Skeletal muscle tissue (tissue), 4 donors: Measurements from ENCODE around the gene PRLR. TPM values are rescaled to one million over a fixed set of nuclear protein-coding genes. Genes with fewer than 3 reads are reported as not detected.

Experiments used
- H3K27ac ChIP-seq: one replicate; pipeline ENCODE4 v1.7.0; 2013; ENCODE audit warnings: mild to moderate bottlenecking, low read depth, low read length, inconsistent platforms
- H3K27me3 ChIP-seq, 3 donors: one replicate each; pipeline ENCODE4 v1.7.0; 2013; ENCODE audit warnings: low read length in 3 of 3; ENCODE audit not compliant: control insufficient read depth in 3 of 3, insufficient read depth in 3 of 3
- H3K36me3 ChIP-seq, 3 donors: one replicate each; pipeline ENCODE4 v1.7.0; 2013; ENCODE audit warnings: low read length in 3 of 3; ENCODE audit not compliant: control insufficient read depth in 3 of 3, insufficient read depth in 3 of 3
- H3K4me1 ChIP-seq, 3 donors: one replicate each; pipeline ENCODE4 v1.7.0; 2013; ENCODE audit warnings: low read length in 3 of 3, mild to moderate bottlenecking in 3 of 3; ENCODE audit not compliant: control insufficient read depth in 3 of 3, insufficient read depth in 3 of 3
- H3K4me3 ChIP-seq, 3 donors: one replicate each; pipeline ENCODE4 v1.7.0; 2013; ENCODE audit warnings: low read length in 3 of 3
- H3K9ac ChIP-seq, 3 donors: one replicate each; pipeline ENCODE4 v1.7.0; 2013; ENCODE audit warnings: low read length in 3 of 3, mild to moderate bottlenecking in 3 of 3, moderate library complexity in 2 of 3, low read depth in 1 of 3
- H3K9me3 ChIP-seq, 3 donors: one replicate each; pipeline ENCODE4 v1.7.0; 2013; ENCODE audit warnings: low read length in 3 of 3; ENCODE audit not compliant: control insufficient read depth in 3 of 3
- total RNA-seq: library from RNA; depleted of rRNA; stranded (reverse); fragments of >200 nt; gene quantifications from one replicate; pipeline ENCODE4 v1.2.3, GENCODE V29; 2014
- donor health status: Osteomylitis.

The PRLR gene
- total RNA-seq, 1 donor from 2014 or later, result 0.52 TPM

DNA sequence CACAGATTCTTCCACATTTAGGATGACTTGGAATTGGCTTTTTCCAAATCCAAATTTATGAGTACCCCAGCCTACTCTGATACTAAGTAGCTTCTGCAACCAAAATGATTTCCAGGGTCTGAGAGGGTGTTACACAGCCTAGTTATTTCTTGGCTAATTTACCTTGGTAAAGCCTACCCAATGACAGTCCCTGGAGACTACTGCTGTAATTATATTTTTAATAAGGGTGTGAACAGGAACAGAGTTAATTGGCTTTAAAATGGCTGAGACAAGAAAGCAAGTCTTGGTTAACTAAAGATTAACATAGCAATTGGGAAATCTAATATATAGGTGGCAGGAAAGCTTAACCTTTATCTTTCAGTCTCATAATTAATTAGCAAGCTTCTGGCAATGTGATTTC is 9.3 kb downstream of the PRLR start:
- no peaks in the 10 kb centered on the region for H3K4me1 ChIP-seq
- no peak overlapping the region for H3K27ac ChIP-seq
- H3K9ac ChIP-seq, result no peak overlapping the region
- H3K36me3 ChIP-seq, result no peaks in the 10 kb centered on the region
- H3K9me3 ChIP-seq, result no peaks in the 10 kb centered on the region
- H3K4me3 ChIP-seq, result no peak overlapping the region
- H3K27me3 ChIP-seq, result no peaks in the 10 kb centered on the region

DNA sequence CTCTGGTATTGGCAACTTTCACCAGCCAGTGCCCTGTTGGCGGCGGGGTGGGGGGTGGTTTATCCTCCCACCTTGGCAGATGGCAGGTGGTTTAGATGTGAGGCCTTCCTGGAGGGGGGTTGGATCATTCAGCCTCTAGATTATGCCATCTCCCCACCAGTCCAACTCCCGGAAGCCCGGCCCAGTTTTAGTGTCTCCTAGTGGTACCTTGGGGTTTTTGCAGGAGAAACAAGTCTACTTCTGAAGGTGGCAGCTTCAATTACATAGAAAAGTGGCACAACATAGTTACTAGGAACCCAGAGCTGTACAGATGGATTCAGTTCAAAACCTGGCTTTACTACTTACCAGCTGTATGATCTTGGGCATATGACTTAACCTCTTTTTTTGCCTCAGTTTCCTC is 11.3 kb downstream of the PRLR start:
- no peak overlapping the region for H3K27ac ChIP-seq
- H3K9ac ChIP-seq, result no peak overlapping the region
- no peaks in the 10 kb centered on the region for H3K4me1 ChIP-seq
- no peak overlapping the region for H3K4me3 ChIP-seq
- no peaks in the 10 kb centered on the region for H3K27me3 ChIP-seq
- no peaks in the 10 kb centered on the region for H3K36me3 ChIP-seq
- no peaks in the 10 kb centered on the region for H3K9me3 ChIP-seq

DNA sequence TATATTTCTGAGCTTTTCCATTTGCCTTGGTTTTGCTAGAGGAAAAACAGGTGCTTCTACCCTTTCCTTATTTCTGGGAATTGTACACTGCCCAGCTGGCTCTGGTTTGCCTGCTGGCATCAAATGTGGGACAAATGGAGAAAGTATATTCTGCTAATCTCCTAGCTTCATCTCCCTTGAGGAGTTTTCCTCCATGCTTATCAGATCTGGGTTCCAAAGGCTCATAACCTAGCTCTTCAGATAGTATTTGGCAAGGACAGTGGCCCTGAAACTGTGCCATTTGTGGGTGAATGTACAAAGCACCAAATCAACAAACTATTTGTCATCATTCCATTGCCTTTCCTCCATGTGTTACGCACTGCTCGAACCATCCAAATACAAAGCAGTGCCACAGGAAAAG is 16.2 kb downstream of the PRLR start:
- no peak overlapping the region for H3K9ac ChIP-seq
- H3K36me3 ChIP-seq, result no peaks in the 10 kb centered on the region
- H3K27ac ChIP-seq, result no peak overlapping the region
- no peak overlapping the region for H3K4me3 ChIP-seq
- no peaks in the 10 kb centered on the region for H3K4me1 ChIP-seq
- H3K9me3 ChIP-seq, result no peaks in the 10 kb centered on the region
- H3K27me3 ChIP-seq, result no peaks in the 10 kb centered on the region

DNA sequence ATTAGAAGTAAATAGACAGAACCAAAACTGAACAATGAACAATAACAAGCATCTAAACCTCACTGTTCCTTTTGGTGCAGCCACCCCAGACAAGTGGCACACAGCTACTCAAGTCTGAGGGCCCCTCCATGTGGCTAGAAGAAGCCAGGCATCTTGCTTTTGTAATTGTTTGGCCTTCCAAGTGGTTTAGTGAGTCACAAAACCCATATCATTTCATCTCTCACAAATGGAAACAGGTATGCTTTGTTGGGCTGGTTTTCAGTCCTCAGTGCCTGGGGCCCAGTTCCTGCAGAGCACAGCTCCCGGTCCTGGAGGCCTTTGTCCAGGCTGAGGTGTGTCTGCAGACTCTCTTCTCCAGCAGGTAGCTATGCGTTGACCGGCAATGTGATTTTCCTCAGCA is 16.7 kb downstream of the PRLR start:
- no peak overlapping the region for H3K27ac ChIP-seq
- no peaks in the 10 kb centered on the region for H3K4me1 ChIP-seq
- H3K4me3 ChIP-seq, result no peak overlapping the region
- H3K27me3 ChIP-seq, result no peaks in the 10 kb centered on the region
- H3K9ac ChIP-seq, result no peak overlapping the region
- no peaks in the 10 kb centered on the region for H3K9me3 ChIP-seq
- no peaks in the 10 kb centered on the region for H3K36me3 ChIP-seq

DNA sequence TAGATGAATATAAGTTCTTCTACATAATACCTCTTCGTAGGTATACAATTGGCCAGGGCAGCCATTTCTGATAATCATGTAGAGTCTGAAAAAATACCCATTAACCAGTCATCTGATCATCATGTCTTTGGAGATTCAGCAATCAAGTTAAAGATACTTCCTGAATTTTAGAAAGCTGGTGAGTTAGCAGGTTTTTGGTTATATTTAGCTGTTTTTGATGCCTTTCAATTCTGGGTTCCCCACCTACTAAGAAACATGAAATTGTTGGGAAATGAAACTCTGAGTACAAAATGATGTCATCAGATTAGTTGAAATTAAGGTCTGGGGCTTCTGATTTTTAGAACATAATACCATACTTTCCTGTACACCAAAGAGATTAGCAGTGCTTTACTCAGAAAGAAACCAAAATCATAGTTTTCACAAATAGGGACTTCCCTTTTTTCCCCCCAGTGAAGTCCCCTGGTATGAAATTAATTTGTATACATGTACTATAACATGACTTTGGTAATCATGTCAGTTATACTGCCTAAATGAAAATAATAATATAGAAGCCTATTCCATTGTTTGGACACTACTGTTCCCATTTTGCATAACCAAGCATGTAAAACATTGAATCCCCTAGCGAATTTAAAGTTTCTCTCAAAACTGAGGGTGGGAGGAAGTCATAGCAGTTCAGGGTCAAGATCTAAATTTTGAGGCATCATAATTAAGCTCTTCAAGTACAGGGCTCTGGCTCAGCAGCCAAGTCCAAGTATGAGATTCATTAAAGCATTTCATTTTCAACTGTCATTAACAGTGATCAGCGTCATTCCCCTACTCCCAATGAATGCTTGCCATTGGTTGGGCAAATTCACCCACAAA is 17.9 kb downstream of the PRLR start:
- Histone ChIP-seq H3K9me3 (no peaks in the 10 kb centered on the region), H3K36me3 (no peaks in the 10 kb centered on the region), H3K9ac (no peak overlapping the region), H3K27ac (no peak overlapping the region), H3K27me3 (no peaks in the 10 kb centered on the region), H3K4me1 (no peaks in the 10 kb centered on the region), H3K4me3 (no peak overlapping the region)

DNA sequence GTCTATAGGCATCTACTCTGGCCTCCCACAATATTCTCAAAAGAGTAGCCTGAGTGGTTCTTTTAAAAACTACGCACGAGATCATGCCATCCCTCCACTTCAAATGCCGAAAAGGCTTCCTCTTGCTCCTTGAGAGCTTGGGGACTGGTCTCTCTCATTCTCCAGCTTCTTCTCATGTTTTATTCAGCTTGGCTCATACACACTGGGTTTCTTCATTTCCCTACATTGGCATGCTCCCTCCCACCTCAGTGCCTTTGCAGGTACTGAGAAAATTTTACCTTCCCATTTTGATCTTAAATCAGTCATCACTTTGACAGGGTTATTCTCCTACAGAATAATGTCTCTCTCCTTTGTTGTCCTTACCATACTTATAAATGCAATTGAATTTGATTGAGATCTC is 20.4 kb downstream of the PRLR start:
- Histone ChIP-seq H3K4me1 (no peaks in the 10 kb centered on the region), H3K36me3 (no peaks in the 10 kb centered on the region), H3K9me3 (no peaks in the 10 kb centered on the region), H3K4me3 (no peak overlapping the region), H3K27me3 (no peaks in the 10 kb centered on the region), H3K9ac (no peak overlapping the region), H3K27ac (no peak overlapping the region)

DNA sequence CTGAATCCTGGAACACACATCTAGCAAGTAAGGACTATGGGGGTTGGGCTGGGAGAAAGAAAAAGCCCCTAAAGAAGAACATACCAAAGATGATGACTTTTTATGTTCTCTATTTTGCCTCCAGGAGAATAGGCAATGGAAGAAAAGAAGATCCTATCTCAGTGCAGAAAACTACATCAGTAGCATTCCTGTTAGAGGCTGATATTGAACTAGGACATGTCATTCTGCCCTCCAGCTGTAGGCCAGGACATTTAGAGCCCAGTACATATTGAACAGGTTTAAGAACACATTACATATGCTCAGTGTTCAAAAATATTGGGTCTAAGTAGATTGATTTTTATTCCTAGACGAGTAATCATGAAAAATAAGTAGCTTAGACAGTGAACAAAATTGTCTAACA is 24.7 kb downstream of the PRLR start:
- H3K27me3 ChIP-seq, result no peaks in the 10 kb centered on the region
- no peak overlapping the region for H3K4me3 ChIP-seq
- no peaks in the 10 kb centered on the region for H3K36me3 ChIP-seq
- no peaks in the 10 kb centered on the region for H3K4me1 ChIP-seq
- no peak overlapping the region for H3K9ac ChIP-seq
- H3K9me3 ChIP-seq, result no peaks in the 10 kb centered on the region
- H3K27ac ChIP-seq, result no peak overlapping the region

DNA sequence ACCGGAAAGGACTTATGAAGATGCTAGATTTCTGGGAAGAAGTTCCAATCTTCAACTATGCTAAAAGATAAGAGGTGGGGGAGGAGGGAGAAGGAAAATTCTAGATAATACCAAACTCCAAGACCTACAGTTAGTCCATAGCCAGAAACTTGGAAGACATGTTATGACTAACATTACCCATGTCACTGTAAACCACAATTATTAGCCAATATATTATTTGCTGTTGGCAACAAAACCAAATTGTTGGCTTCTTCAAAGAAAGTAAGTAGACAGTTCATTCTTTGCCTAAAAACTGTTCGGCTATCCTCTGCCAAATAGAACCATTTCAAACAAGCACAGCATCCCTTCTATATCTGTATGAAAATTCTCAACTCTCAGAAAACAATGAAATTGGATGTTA is 25.1 kb downstream of the PRLR start:
- Histone ChIP-seq H3K9ac (no peak overlapping the region), H3K9me3 (no peaks in the 10 kb centered on the region), H3K36me3 (no peaks in the 10 kb centered on the region), H3K27ac (no peak overlapping the region), H3K4me3 (no peak overlapping the region), H3K4me1 (no peaks in the 10 kb centered on the region), H3K27me3 (no peaks in the 10 kb centered on the region)

DNA sequence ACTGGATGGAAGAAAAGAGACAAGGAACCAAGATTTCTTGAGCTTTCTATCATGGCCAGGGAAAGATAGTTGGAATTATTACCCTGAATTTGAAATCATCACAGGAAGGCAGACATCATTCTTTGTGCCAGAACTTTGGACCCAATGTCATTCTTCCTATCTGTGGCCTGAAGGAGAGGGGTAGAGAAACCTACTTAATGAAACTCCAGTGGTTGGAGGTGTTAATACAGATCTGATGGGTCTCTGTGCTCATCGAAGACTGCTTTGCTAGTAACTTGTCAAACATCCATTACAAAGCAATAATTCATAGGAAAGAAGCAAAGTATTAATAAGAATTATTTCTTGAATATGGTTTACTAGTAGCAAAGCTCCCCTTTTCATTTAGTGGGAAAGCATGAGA is 26.9 kb downstream of the PRLR start:
- H3K36me3 ChIP-seq, result no peaks in the 10 kb centered on the region
- no peak overlapping the region for H3K4me3 ChIP-seq
- H3K27ac ChIP-seq, result no peak overlapping the region
- no peaks in the 10 kb centered on the region for H3K9me3 ChIP-seq
- peaks cover 0 to 2% (median 0%) of the 10 kb centered on the region in 3 donors for H3K4me1 ChIP-seq
- no peak overlapping the region for H3K9ac ChIP-seq
- no peaks in the 10 kb centered on the region for H3K27me3 ChIP-seq

DNA sequence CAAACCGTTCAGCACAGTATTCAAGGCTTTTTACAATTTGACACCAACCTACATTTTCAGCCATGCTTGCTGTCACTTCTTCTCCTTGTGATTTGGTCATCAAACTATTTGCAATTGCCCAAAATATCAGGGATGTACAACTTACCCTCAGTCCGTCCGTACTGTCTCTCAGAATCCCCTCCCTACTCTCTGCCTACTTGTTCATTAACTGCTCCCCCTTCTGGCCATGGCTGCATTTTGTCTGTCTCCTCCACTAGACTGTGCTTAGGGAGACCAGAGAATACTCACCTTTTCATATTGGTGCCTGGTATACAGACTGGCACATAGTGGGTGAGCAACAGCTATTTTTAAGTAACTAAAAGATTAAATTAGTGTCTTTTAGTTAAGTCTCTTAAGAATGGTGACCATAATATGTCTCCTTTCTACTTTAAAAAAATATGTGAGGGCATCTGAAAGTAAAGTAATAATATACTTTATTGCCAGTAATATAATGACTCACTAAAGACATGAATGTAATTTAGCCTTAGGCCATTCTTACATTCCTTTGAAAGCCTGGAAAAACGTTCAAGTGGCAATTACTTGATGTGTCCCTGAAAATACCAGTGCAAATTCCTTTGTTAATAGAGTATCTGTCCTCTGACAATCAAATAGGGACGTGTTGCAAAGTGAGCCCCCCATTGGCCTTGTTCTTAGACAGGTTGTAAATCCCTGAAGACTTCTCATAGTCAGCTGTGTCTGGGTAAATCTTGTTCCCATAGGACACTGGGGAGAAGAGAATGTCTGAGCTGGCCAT is 27.8 kb downstream of the PRLR start:
- Histone ChIP-seq H3K4me3 (no peak overlapping the region), H3K36me3 (no peaks in the 10 kb centered on the region), H3K27ac (no peak overlapping the region), H3K27me3 (no peaks in the 10 kb centered on the region), H3K9ac (no peak overlapping the region), H3K4me1 (peaks cover 0 to 8% (median 3%) of the 10 kb centered on the region in 3 donors), H3K9me3 (no peaks in the 10 kb centered on the region)
